MM.1S (cell line): Measurements from ENCODE around the gene NANOS3.

ENCODE experiments used
- DNase-seq: peaks from one replicate; pipeline ENCODE4 v3.0.0-alpha.2; 2015
- H2AFZ ChIP-seq: fragments of 300-600 bp; sonication (generic); 2 replicates; pipeline ENCODE4 v1.6.0; 2016; ENCODE audit warnings: antibody characterized with exemption, low read length
- H3F3A ChIP-seq: fragments of 300-600 bp; sonication (generic); 2 replicates; pipeline ENCODE4 v1.6.1; 2016; ENCODE audit warnings: mild to moderate bottlenecking, antibody characterized with exemption, low read length, moderate library complexity, mixed read lengths; ENCODE audit not compliant: insufficient read depth
- H3K27ac ChIP-seq: fragments of 300-600 bp; sonication (generic); 2 replicates; pipeline ENCODE4 v1.5.1; 2016; ENCODE audit warnings: mild to moderate bottlenecking, low read length
- H3K27me3 ChIP-seq: fragments of 300-600 bp; sonication (generic); replicated peaks from 2 replicates; pipeline ENCODE4 v1.6.0; 2016; ENCODE audit warnings: low read length; ENCODE audit not compliant: insufficient read depth
- H3K36me3 ChIP-seq: fragments of 300-600 bp; sonication (generic); replicated peaks from 2 replicates; pipeline ENCODE4 v1.6.1; 2016; ENCODE audit warnings: mild to moderate bottlenecking, low read length, mixed read lengths; ENCODE audit not compliant: insufficient read depth
- H3K4me1 ChIP-seq: fragments of 300-600 bp; sonication (generic); 2 replicates; pipeline ENCODE4 v1.6.1; 2016; ENCODE audit warnings: low read length, mixed read lengths
- H3K4me2 ChIP-seq: fragments of 300-600 bp; sonication (generic); 2 replicates; pipeline ENCODE4 v1.6.0; 2016; ENCODE audit warnings: low read depth, low read length
- H3K4me3 ChIP-seq: fragments of 300-600 bp; sonication (generic); 2 replicates; pipeline ENCODE4 v1.5.1; 2016; ENCODE audit warnings: low read length, mixed read lengths
- H3K79me2 ChIP-seq: fragments of 300-600 bp; sonication (generic); 2 replicates; pipeline ENCODE4 v1.6.1; 2016; ENCODE audit warnings: mixed run types, low read length, mixed read lengths
- H3K9ac ChIP-seq: fragments of 300-600 bp; sonication (generic); 2 replicates; pipeline ENCODE4 v1.6.1; 2016; ENCODE audit warnings: low read length, mixed read lengths
- H3K9me2 ChIP-seq: fragments of 300-600 bp; sonication (generic); replicated peaks from 2 replicates; pipeline ENCODE4 v1.6.1; 2016; ENCODE audit warnings: mild to moderate bottlenecking, low read length, mixed read lengths; ENCODE audit not compliant: insufficient read depth
- H3K9me3 ChIP-seq: fragments of 300-600 bp; sonication (generic); replicated peaks from 2 replicates; pipeline ENCODE4 v1.6.1; 2016; ENCODE audit warnings: mild to moderate bottlenecking, low read length, mixed read lengths; ENCODE audit not compliant: insufficient read depth
- H4K20me1 ChIP-seq: fragments of 300-600 bp; sonication (generic); 2 replicates; pipeline ENCODE4 v1.6.1; 2016; ENCODE audit warnings: mild to moderate bottlenecking, low read length, moderate library complexity, mixed read lengths; ENCODE audit not compliant: insufficient read depth
- CTCF ChIP-seq: fragments of 300-600 bp; sonication (generic); IDR thresholded peaks from 2 replicates; pipeline ENCODE4 v1.5.1; 2016; ENCODE audit warnings: antibody characterized with exemption, low read length, mixed read lengths
- EZH2 ChIP-seq: fragments of 300-600 bp; sonication (generic); optimal IDR thresholded peaks from 2 replicates; pipeline ENCODE3; 2017; ENCODE audit warnings: low read depth, mild to moderate bottlenecking, antibody characterized with exemption, low read length, mixed read lengths
- EZH2phosphoT487 ChIP-seq: fragments of 300-600 bp; sonication (generic); IDR thresholded peaks from 2 replicates; pipeline ENCODE4 v1.6.1; 2018; ENCODE audit warnings: antibody characterized with exemption, low read length

The NANOS3 gene

GRCh38 chr19:13841086-13841961 lies 35.6 kb upstream of the NANOS3 start:
- Histone ChIP-seq H3F3A (peaks cover 35% of the 10 kb centered on the region), H2AFZ (no peak overlapping the region), H3K9ac (peak overlapping the region; percentile 97), H3K79me2 (peaks cover 59% of the 10 kb centered on the region), H4K20me1 (no peaks in the 10 kb centered on the region), H3K4me3 (peak overlapping the region; percentile 88), H3K27me3 (no peaks in the 10 kb centered on the region), H3K9me2 (no peaks in the 10 kb centered on the region), H3K9me3 (no peaks in the 10 kb centered on the region), H3K36me3 (no peaks in the 10 kb centered on the region), H3K4me2 (peak overlapping the region; percentile 95), H3K4me1 (peaks cover 22% of the 10 kb centered on the region), H3K27ac (peak overlapping the region; percentile 95)
- DNase-seq = peak; percentile 22
- TF ChIP-seq EZH2phosphoT487 (no peak), EZH2 (no peak), CTCF (no peak)

- H3K4me3 ChIP-seq = peak overlapping the region; percentile 88
- no peaks in the 10 kb centered on the region for H3K9me3 ChIP-seq
- no peaks in the 10 kb centered on the region for H3K27me3 ChIP-seq
- H3K36me3 ChIP-seq = no peaks in the 10 kb centered on the region
- no peaks in the 10 kb centered on the region for H4K20me1 ChIP-seq
- no peak for DNase-seq
- H3K79me2 ChIP-seq = peaks cover 53% of the 10 kb centered on the region
- H3F3A ChIP-seq = peaks cover 34% of the 10 kb centered on the region
- peak overlapping the region; percentile 95 for H3K4me2 ChIP-seq
- no peak overlapping the region for H2AFZ ChIP-seq
- peaks cover 26% of the 10 kb centered on the region for H3K4me1 ChIP-seq
- peak overlapping the region; percentile 95 for H3K27ac ChIP-seq
- peak overlapping the region; percentile 97 for H3K9ac ChIP-seq
- TF ChIP-seq EZH2 = no peak
- TF ChIP-seq EZH2phosphoT487 = no peak
- no peak for TF ChIP-seq CTCF
- H3K9me2 ChIP-seq = no peaks in the 10 kb centered on the region
Measured at GRCh38 chr19:13841962-13842290, 35.0 kb upstream of the NANOS3 start.

- H3K27ac ChIP-seq = peak overlapping the region; percentile 95
- H2AFZ ChIP-seq = peak overlapping the region; percentile 75; the same call in 1 of the 2 replicates
- TF ChIP-seq CTCF (peak; percentile 12), EZH2 (no peak), EZH2phosphoT487 (no peak)
- peaks cover 29% of the 10 kb centered on the region for H3K4me1 ChIP-seq
- no peaks in the 10 kb centered on the region for H3K27me3 ChIP-seq
- H3K36me3 ChIP-seq = no peaks in the 10 kb centered on the region
- peak overlapping the region; percentile 88 for H3K4me3 ChIP-seq
- no peaks in the 10 kb centered on the region for H3K9me3 ChIP-seq
- H3K9me2 ChIP-seq = no peaks in the 10 kb centered on the region
- peaks cover 47% of the 10 kb centered on the region for H3K79me2 ChIP-seq
- H3K9ac ChIP-seq = peak overlapping the region; percentile 97
- no peaks in the 10 kb centered on the region for H4K20me1 ChIP-seq
- H3F3A ChIP-seq = peaks cover 39% of the 10 kb centered on the region
- DNase-seq = peak; percentile 61
- peak overlapping the region; percentile 97 for H3K4me2 ChIP-seq
Measured at GRCh38 chr19:13842291-13843103, 34.4 kb upstream of the NANOS3 start.
